Brain microvascular endothelial cell (primary cell): ENCODE data around the gene SLC22A2.
A peak's percentile ranks its signal among the peaks of the same experiment; 100 is the strongest.

Experiments
- DNase-seq: peaks from one replicate; pipeline ENCODE4 v3.0.0-alpha.2; 2020
- H3K27ac ChIP-seq: fragments of 250-450 bp; sonication (Bioruptor Pico); 2 replicates; pipeline ENCODE4 v1.5.1; 2020; ENCODE audit warnings: mild to moderate bottlenecking, moderate library complexity
- H3K27me3 ChIP-seq: fragments of 250-450 bp; sonication (Bioruptor Pico); replicated peaks from 2 replicates; pipeline ENCODE4 v1.5.1; 2020; ENCODE audit warnings: mild to moderate bottlenecking
- H3K36me3 ChIP-seq: fragments of 250-450 bp; sonication (Bioruptor Pico); replicated peaks from 2 replicates; pipeline ENCODE4 v1.5.1; 2020; ENCODE audit warnings: mild to moderate bottlenecking
- H3K4me3 ChIP-seq: 2 replicates; pipeline ENCODE4 v1.5.1; 2011; ENCODE audit warnings: low read depth, mild to moderate bottlenecking, control low read depth, low read length, moderate library complexity
- in situ Hi-C: cut with HindIII; loops from 2 replicates; pipeline ENCODE4 v1.10.0; 2017; ENCODE audit warnings: low sequenced_read_pairs, low pct_ligation_motif_present
- TF ChIP-seq, protein P1 (sequence below): IDR thresholded peaks from 2 replicates; pipeline ENCODE4 v1.5.1; 2011; ENCODE audit warnings: low read depth, mild to moderate bottlenecking, moderate library complexity, low read length, control low read depth, inconsistent platforms; ENCODE audit errors: missing control alignments

SLC22A2 gene

GRCh38 chr6:160284575-160284974 is 26.0 kb upstream of the SLC22A2 start:
- Histone ChIP-seq H3K36me3 (no peaks in the 10 kb centered on the region), H3K4me3 (no peak overlapping the region), H3K27me3 (no peaks in the 10 kb centered on the region), H3K27ac (no peak overlapping the region)
- DNase-seq = no peak
- in situ Hi-C loops = no loop called here
- TF ChIP-seq, protein P1, sequence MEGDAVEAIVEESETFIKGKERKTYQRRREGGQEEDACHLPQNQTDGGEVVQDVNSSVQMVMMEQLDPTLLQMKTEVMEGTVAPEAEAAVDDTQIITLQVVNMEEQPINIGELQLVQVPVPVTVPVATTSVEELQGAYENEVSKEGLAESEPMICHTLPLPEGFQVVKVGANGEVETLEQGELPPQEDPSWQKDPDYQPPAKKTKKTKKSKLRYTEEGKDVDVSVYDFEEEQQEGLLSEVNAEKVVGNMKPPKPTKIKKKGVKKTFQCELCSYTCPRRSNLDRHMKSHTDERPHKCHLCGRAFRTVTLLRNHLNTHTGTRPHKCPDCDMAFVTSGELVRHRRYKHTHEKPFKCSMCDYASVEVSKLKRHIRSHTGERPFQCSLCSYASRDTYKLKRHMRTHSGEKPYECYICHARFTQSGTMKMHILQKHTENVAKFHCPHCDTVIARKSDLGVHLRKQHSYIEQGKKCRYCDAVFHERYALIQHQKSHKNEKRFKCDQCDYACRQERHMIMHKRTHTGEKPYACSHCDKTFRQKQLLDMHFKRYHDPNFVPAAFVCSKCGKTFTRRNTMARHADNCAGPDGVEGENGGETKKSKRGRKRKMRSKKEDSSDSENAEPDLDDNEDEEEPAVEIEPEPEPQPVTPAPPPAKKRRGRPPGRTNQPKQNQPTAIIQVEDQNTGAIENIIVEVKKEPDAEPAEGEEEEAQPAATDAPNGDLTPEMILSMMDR = no peak

DNA sequence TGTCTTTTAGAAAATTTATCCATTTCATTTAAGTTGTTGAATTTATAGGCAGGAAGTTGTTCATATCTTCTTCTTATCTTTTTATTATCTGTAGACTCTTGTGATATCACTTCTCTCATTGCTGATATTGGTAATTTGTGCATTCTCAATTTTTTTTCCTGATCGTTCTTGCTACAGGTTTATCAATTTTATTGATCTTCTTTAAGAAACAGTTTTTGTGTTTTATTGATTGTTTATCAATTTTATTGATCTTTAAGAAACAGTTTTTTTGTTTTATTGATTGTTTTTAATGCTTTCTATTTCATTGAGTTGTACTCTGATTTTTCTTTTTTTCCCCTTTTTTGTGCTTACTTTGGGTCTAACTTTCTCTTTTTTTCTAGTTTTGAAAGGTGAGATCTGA is 23.8 kb upstream of the SLC22A2 start:
- H3K4me3 ChIP-seq = no peak overlapping the region
- H3K36me3 ChIP-seq = no peaks in the 10 kb centered on the region
- no peaks in the 10 kb centered on the region for H3K27me3 ChIP-seq
- TF ChIP-seq, protein P1 = no peak
- no peak overlapping the region for H3K27ac ChIP-seq
- no peak for DNase-seq
- in situ Hi-C loops = no loop called here

DNA sequence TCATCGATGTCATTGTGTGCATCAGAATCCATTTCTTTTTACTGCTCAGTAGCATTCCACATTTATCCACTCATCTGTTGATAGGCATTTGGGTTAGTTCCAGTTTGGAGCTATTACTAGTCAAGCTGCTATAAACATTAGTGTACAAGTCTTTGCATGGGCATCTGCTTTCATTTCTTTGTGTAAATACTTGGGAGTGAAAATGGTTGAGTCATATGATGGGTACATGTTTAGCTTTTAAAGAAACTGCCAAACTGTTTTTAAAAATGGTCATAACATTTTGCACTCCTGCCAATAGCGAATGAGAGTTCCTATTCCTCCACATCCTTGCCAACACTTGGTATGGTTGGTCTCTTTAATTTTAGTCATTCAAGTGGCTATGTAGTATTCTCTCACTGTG is 21.2 kb upstream of the SLC22A2 start:
- TF ChIP-seq, protein P1 = no peak
- H3K36me3 ChIP-seq = no peaks in the 10 kb centered on the region
- H3K4me3 ChIP-seq = no peak overlapping the region
- H3K27ac ChIP-seq = no peak overlapping the region
- H3K27me3 ChIP-seq = no peaks in the 10 kb centered on the region
- peak; percentile 24 for DNase-seq
- in situ Hi-C loops = no loop called here

DNA sequence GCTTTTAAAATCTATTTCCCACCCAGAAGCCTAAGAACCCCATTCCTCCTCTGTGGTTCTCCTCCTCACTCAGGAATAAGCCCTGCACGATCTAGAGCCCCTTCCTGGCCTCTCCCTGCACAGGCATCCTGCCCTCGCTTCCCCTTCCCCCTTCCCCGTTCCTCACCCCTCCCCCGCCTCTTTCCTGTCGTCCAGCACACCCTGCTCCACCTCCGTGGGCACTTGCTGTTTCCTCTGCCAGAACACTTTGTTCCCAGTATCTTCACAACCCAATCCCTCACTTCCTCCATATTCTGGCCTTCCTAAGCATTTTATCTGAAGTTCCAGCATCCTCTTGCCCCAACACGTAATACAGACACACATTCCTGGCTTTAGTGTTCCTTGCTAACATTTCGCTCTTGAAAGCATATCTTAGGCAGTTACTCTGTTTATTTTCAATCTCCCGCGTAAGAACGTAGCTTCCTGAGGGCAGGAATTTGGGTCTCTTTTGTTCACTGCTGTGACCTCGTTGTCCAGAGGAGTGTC is 20.2 kb upstream of the SLC22A2 start:
- in situ Hi-C loops = no loop called here
- DNase-seq = no peak
- H3K27ac ChIP-seq = no peak overlapping the region
- H3K36me3 ChIP-seq = no peaks in the 10 kb centered on the region
- TF ChIP-seq, protein P1 = no peak
- H3K27me3 ChIP-seq = no peaks in the 10 kb centered on the region
- no peak overlapping the region for H3K4me3 ChIP-seq

- Histone ChIP-seq H3K4me3 (no peak overlapping the region), H3K36me3 (no peaks in the 10 kb centered on the region), H3K27me3 (no peaks in the 10 kb centered on the region), H3K27ac (no peak overlapping the region)
- in situ Hi-C loops = no loop called here
- DNase-seq = no peak
- TF ChIP-seq, protein P1 = no peak
These were observed 19.7 kb upstream of the SLC22A2 start for GRCh38 chr6:160278311-160278710.

- TF ChIP-seq, protein P1 = no peak
- Histone ChIP-seq H3K27ac (no peak overlapping the region), H3K27me3 (no peaks in the 10 kb centered on the region), H3K4me3 (no peak overlapping the region), H3K36me3 (no peaks in the 10 kb centered on the region)
- DNase-seq = no peak
- in situ Hi-C loops = no loop called here
These were observed 18.9 kb upstream of the SLC22A2 start for GRCh38 chr6:160277546-160277945.
